H1 (cell line): ENCODE measurements around the gene MAOA. TPM values are rescaled to one million over a fixed set of nuclear protein-coding genes. Genes with fewer than 3 reads are reported as not detected.

Source experiments
- CTCF ChIA-PET: fragments of 300-600 bp; sonication (Branson Sonifier 250); formaldehyde crosslinking; loops from one replicate; lab custom pipeline; 2021; ENCODE audit not compliant: partially characterized antibody; lab: Charles Lee
- POLR2A ChIA-PET: fragments of 300-600 bp; sonication (Branson Sonifier 250); formaldehyde crosslinking; loops from one replicate; lab custom pipeline; 2021; ENCODE audit warnings: inconsistent platforms; ENCODE audit not compliant: partially characterized antibody; lab: Charles Lee
- DNase-seq, 2 experiments: peaks; one replicate each; pipeline versions ENCODE4 v3.0.0 to v3.0.0-alpha.2; 2010 to 2022; ENCODE audit warnings: low spot score in 2 of 2, low read depth in 1 of 2, mixed read lengths in 1 of 2
- FAIRE-seq: peaks from 2 replicates; lab custom pipeline; 2011; peaks lifted over from hg19 to GRCh38; lab: Jason Lieb, UNC
- H2AFZ ChIP-seq: 2 replicates; pipeline ENCODE4 v1.8.1; 2012; ENCODE audit warnings: low read length, inconsistent platforms
- H2AK5ac ChIP-seq: 2 replicates; pipeline ENCODE4 v1.6.1; 2013; ENCODE audit warnings: low read depth, low read length
- H2BK120ac ChIP-seq: replicated peaks from 2 replicates; pipeline ENCODE3; 2013; ENCODE audit warnings: low read depth, low read length, inconsistent platforms
- H2BK12ac ChIP-seq: 2 replicates; pipeline ENCODE4 v1.6.1; 2013; ENCODE audit warnings: low read depth, low read length
- H2BK15ac ChIP-seq: 2 replicates; pipeline ENCODE4 v1.6.1; 2013; ENCODE audit warnings: low read length
- H2BK20ac ChIP-seq: 2 replicates; pipeline ENCODE4 v1.6.1; 2013; ENCODE audit warnings: low read length
- H2BK5ac ChIP-seq: 2 replicates; pipeline ENCODE4 v1.6.1; 2013; ENCODE audit warnings: low read depth, low read length
- H3K14ac ChIP-seq: 2 replicates; pipeline ENCODE4 v1.6.1; 2013; ENCODE audit warnings: inconsistent platforms; ENCODE audit not compliant: insufficient read length
- H3K18ac ChIP-seq: 2 replicates; pipeline ENCODE4 v1.6.1; 2013; ENCODE audit warnings: low read length; ENCODE audit errors: extremely low read depth
- H3K23ac ChIP-seq: 2 replicates; pipeline ENCODE4 v1.6.1; 2013; ENCODE audit warnings: inconsistent platforms; ENCODE audit not compliant: insufficient read length
- H3K23me2 ChIP-seq: 2 replicates; pipeline ENCODE4 v1.6.1; 2013; ENCODE audit warnings: low read depth, low read length
- H3K27ac ChIP-seq: 2 replicates; pipeline ENCODE4 v1.6.1; 2011; ENCODE audit warnings: low read depth, low read length, inconsistent platforms
- H3K27me3 ChIP-seq, 4 experiments: replicated peaks in 1 of 4; 1 replicate in 1 of 4; 2 replicates in 3 of 4; pipeline versions ENCODE4 v1.6.1 to v1.8.1; 2011 to 2013; ENCODE audit warnings: low read length in 3 of 4, mild to moderate bottlenecking in 3 of 4, inconsistent platforms in 2 of 4, mixed read lengths in 2 of 4, moderate library complexity in 1 of 4; ENCODE audit not compliant: control insufficient read depth in 3 of 4, insufficient read depth in 3 of 4; ENCODE audit errors: extremely low read depth in 1 of 4
- H3K36me3 ChIP-seq, 4 experiments: 2 replicates each; pipeline versions ENCODE4 v1.6.1 to v1.8.1; 2011 to 2013; ENCODE audit warnings: mild to moderate bottlenecking in 4 of 4, low read length in 3 of 4, moderate library complexity in 2 of 4, control low read depth in 1 of 4, inconsistent platforms in 1 of 4; ENCODE audit not compliant: insufficient read depth in 4 of 4, control insufficient read depth in 2 of 4
- H3K4ac ChIP-seq: replicated peaks from 2 replicates; pipeline ENCODE3; 2013; ENCODE audit warnings: low read length, low read depth, mixed read lengths, inconsistent platforms; ENCODE audit not compliant: insufficient read length
- H3K4me1 ChIP-seq, 4 experiments: replicated peaks in 1 of 4; 1 replicate in 1 of 4; 2 replicates in 3 of 4; pipeline versions ENCODE4 v1.6.1 to v1.8.1; 2011 to 2013; ENCODE audit warnings: low read length in 3 of 4, inconsistent platforms in 2 of 4, mixed read lengths in 1 of 4; ENCODE audit not compliant: insufficient read depth in 4 of 4, control insufficient read depth in 3 of 4
- H3K4me2 ChIP-seq, 2 experiments: 2 replicates each; pipeline versions ENCODE4 v1.6.1 to v1.8.1; 2011 to 2013; ENCODE audit warnings: low read depth in 2 of 2, low read length in 2 of 2, control low read depth in 1 of 2, inconsistent platforms in 1 of 2, mild to moderate bottlenecking in 1 of 2; ENCODE audit not compliant: insufficient read depth in 1 of 2
- H3K4me3 ChIP-seq, 4 experiments: fragments of 200-600, 300-600 bp in 1 of 4; sonication (generic), shearing (Covaris generic), sonication (Bioruptor Twin) in 1 of 4; 2 replicates each; pipeline versions ENCODE4 v1.5.1 to v1.8.1; 2011 to 2016; ENCODE audit warnings: low read length in 4 of 4, low read depth in 3 of 4, control low read depth in 2 of 4, inconsistent platforms in 2 of 4, mild to moderate bottlenecking in 2 of 4, mixed read lengths in 1 of 4, moderate library complexity in 1 of 4; ENCODE audit not compliant: insufficient read depth in 2 of 4; ENCODE audit errors: extremely low read depth in 1 of 4
- H3K56ac ChIP-seq: replicated peaks from 2 replicates; pipeline ENCODE3; 2013; ENCODE audit warnings: low read depth, mild to moderate bottlenecking, mixed read lengths, low read length, inconsistent platforms; ENCODE audit not compliant: insufficient read length
- H3K79me1 ChIP-seq: 2 replicates; pipeline ENCODE4 v1.6.1; 2013; ENCODE audit warnings: low read depth, low read length, control low read depth
- H3K79me2 ChIP-seq, 2 experiments: 2 replicates each; pipeline versions ENCODE4 v1.6.1 to v1.8.1; 2012 to 2013; ENCODE audit warnings: low read length in 2 of 2, mild to moderate bottlenecking in 2 of 2, inconsistent platforms in 1 of 2; ENCODE audit not compliant: insufficient read depth in 2 of 2, control insufficient read depth in 1 of 2
- H3K9ac ChIP-seq, 4 experiments: replicated peaks in 1 of 4; 1 replicate in 1 of 4; 2 replicates in 3 of 4; pipeline versions ENCODE4 v1.6.1 to v1.8.1; 2011 to 2013; ENCODE audit warnings: low read depth in 3 of 4, low read length in 3 of 4, control low read depth in 2 of 4, mild to moderate bottlenecking in 2 of 4, moderate library complexity in 2 of 4, inconsistent platforms in 1 of 4; ENCODE audit errors: extremely low read depth in 1 of 4
- H3K9me3 ChIP-seq, 2 experiments: 2 replicates each; pipeline versions ENCODE4 v1.6.1 to v1.8.1; 2012 to 2013; ENCODE audit warnings: mild to moderate bottlenecking in 2 of 2, moderate library complexity in 2 of 2, control low read depth in 1 of 2, inconsistent platforms in 1 of 2, low read depth in 1 of 2, low read length in 1 of 2, mixed read lengths in 1 of 2; ENCODE audit not compliant: insufficient read depth in 2 of 2
- H4K20me1 ChIP-seq, 2 experiments: replicated peaks in 1 of 2; 2 replicates each; pipeline versions ENCODE3 to v1.8.1; 2011 to 2013; ENCODE audit warnings: inconsistent platforms in 2 of 2, low read length in 2 of 2, mild to moderate bottlenecking in 1 of 2; ENCODE audit not compliant: insufficient read depth in 2 of 2, control insufficient read depth in 1 of 2
- H4K5ac ChIP-seq: 2 replicates; pipeline ENCODE4 v1.6.1; 2013; ENCODE audit warnings: low read length, low read depth, mixed read lengths, inconsistent platforms; ENCODE audit not compliant: insufficient read length
- H4K8ac ChIP-seq: 2 replicates; pipeline ENCODE4 v1.8.0; 2013; ENCODE audit warnings: mild to moderate bottlenecking, moderate library complexity, low read length, inconsistent platforms; ENCODE audit not compliant: insufficient read depth; ENCODE audit errors: extremely low read depth
- H4K91ac ChIP-seq: replicated peaks from 2 replicates; pipeline ENCODE3; 2013; ENCODE audit warnings: low read length, mixed read lengths, inconsistent platforms; ENCODE audit not compliant: insufficient read length
- ASH2L ChIP-seq: fragments of 200-600, 300-600 bp; sonication (generic); IDR thresholded peaks from one replicate; pipeline ENCODE4 v1.7.1; 2017; ENCODE audit warnings: low read length
- KDM5A ChIP-seq: fragments of 200-600 bp; IDR thresholded peaks from 2 replicates; pipeline ENCODE4 v1.7.1; 2012; ENCODE audit warnings: mild to moderate bottlenecking, low read length, inconsistent platforms, mixed read lengths
- POLR2A ChIP-seq, 2 experiments: IDR thresholded peaks; 1 replicate in 1 of 2; 2 replicates in 1 of 2; pipeline ENCODE4 v1.6.1; 2011; ENCODE audit warnings: low read depth in 2 of 2, low read length in 2 of 2, mild to moderate bottlenecking in 2 of 2; ENCODE audit errors: control extremely low read depth in 1 of 2
- WGBS, 2 experiments: shearing (Covaris generic) in 1 of 2; methylation state at CpG; one replicate each; pipeline versions ENCODE4 v1.1.6 to v1.1.7; 2013 to 2015; ENCODE audit warnings: low lambda C conversion rate in 2 of 2, mixed read lengths in 2 of 2, inconsistent platforms in 1 of 2, low coverage in 1 of 2, missing lambda C conversion rate in 1 of 2; ENCODE audit not compliant: insufficient replicate concordance in 2 of 2, insufficient coverage in 1 of 2, insufficient read length in 1 of 2; ENCODE audit errors: extremely low coverage in 1 of 2, missing lambda C conversion rate in 1 of 2; 5-methylcytosine and 5-hydroxymethylcytosine counted together
- polyA plus RNA-seq, 7 experiments: library from polyadenylated mRNA; depleted of rRNA in 3 of 7; stranded (reverse) in 5 of 7; unstranded in 2 of 7; fragments of >200 nt in 5 of 7; fragments of 200-250 nt in 2 of 7; gene quantifications; 1 replicate in 5 of 7; 2 replicates in 1 of 7; 4 replicates in 1 of 7; pipeline versions ENCODE4 v1.2.1 to v1.2.3, GENCODE V29; 2011 to 2013; ENCODE audit warnings: missing spikeins in 2 of 7, mixed read lengths in 2 of 7
- total RNA-seq: library from RNA; stranded (reverse); fragmentation: NEBNext Ultra II Directional; extraction: Animal tissue kit (Norgen Biotek cat#: 25700); gene quantifications from 2 replicates; pipeline ENCODE4 v1.2.1, GENCODE V29; 2021

MAOA gene
- total and polyA plus RNA-seq, 2 of the 8 experiments (the other 6 are each of a cell fraction or from before 2014, with no cell fraction given) = 2.6 to 8.2 TPM

DNA sequence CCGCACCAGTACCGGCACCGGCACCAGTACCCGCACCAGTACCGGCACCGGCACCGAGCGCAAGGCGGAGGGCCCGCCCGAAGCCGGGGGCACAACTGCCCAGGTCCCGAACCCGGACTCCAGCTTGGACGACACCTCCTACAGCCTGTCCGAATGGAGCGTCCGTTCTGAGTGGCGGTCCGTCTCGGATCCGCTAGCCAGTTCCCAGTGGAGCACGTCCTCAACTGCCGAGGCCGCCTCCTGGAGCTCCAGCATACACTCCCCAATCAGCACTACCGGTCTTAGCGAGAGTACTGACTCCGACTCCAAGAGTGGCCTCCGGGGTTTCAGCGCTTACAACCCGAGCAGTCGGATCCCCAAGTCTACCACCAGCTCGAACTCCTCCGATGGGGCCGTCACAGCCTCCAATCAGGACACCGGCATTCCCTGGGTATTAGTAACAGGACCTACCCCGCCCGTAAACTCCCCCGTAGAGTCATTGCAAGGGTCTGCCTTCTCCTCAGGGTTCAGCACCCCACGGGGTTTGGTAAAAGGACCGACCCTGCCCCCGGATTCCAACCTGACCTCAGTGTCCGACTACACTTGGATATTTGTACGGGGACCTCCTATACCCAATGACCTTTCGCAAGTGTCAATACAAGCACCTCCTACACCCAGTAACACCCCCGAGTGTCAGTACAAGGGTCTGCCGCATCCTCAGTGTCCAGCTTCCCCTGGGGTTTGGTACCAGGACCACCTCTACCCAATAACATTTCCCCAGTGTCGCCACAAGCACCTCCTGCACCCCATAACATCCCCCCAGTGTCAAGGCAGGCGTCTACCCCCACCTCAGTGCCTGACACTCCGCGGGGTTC, 721 bp upstream of the MAOA start:
- Histone ChIP-seq H3K18ac (no peak overlapping the region), H4K5ac (no peak overlapping the region), H3K27me3 (no peaks in the 10 kb centered on the region), H2AFZ (no peak overlapping the region), H2BK20ac (no peak overlapping the region), H2BK120ac (no peak overlapping the region), H3K4me1 (no peaks in the 10 kb centered on the region), H3K79me2 (no peaks in the 10 kb centered on the region), H3K56ac (no peak overlapping the region), H3K27ac (no peak overlapping the region), H4K8ac (no peak overlapping the region), H3K23ac (no peak overlapping the region), H2BK12ac (no peak overlapping the region), H3K23me2 (peaks cover 12% of the 10 kb centered on the region), H3K36me3 (no peaks in the 10 kb centered on the region), H3K9me3 (no peaks in the 10 kb centered on the region), H2BK5ac (no peak overlapping the region), H3K14ac (no peak overlapping the region), H3K9ac (no peak overlapping the region), H2BK15ac (no peak overlapping the region), H4K20me1 (peaks cover 0 to 2% of the 10 kb centered on the region in 2 experiments), H3K79me1 (no peaks in the 10 kb centered on the region), H3K4ac (no peak overlapping the region), H4K91ac (no peak overlapping the region), H3K4me3 (peak overlapping the region; percentile 57 to 72 (median 64)), H3K4me2 (peak overlapping the region; percentile 88 to 89), H2AK5ac (no peak overlapping the region)
- 3% methylated on average over 29 of the region's 51 CpGs; no CpG with 5 or more reads in 1 of the 2 experiments for WGBS, 2 experiments
- FAIRE-seq (no peak), DNase-seq (peak in 1 of 2 experiments; percentile 51)
- POLR2A ChIA-PET = interaction anchor here (0.9 to 1.3 kb wide), 2 partner anchors 12 to 26 kb away, joined by 3 read pairs; no protein-coding TSS in a partner anchor
- TF ChIP-seq ASH2L = peak; percentile 38
- TF ChIP-seq KDM5A = no peak
- TF ChIP-seq POLR2A (IDR thresholded peaks at IDR 0.05; ENCODE audit: control extremely low read depth in 1 of 2, low read depth in 2 of 2, low read length in 2 of 2) = no peak
- CTCF ChIA-PET = no interaction called here
